Skeletal muscle cell (primary cell): ENCODE data around the gene NUP107.

Experiments used
- DNase-seq: peaks from one replicate; pipeline ENCODE4 v3.0.0-alpha.2; 2010; ENCODE audit warnings: low read depth
- H3K4me3 ChIP-seq: 2 replicates; pipeline ENCODE4 v1.5.1; 2011; ENCODE audit warnings: low read depth, mild to moderate bottlenecking, control low read depth, low read length, moderate library complexity

NUP107 gene

GRCh38 chr12:68792952-68793351, 106.2 kb downstream of the NUP107 start:
- DNase-seq, result no peak

GRCh38 chr12:68793436-68793835, 106.7 kb downstream of the NUP107 start:
- H3K4me3 ChIP-seq, result no peak overlapping the region
- DNase-seq, result no peak

More at GRCh38 chr12:68792952-68793351, 106.2 kb downstream of the NUP107 start:
- no peak overlapping the region for H3K4me3 ChIP-seq

GRCh38 chr12:68793975-68794652, 107.3 kb downstream of the NUP107 start:
- DNase-seq, result no peak
- H3K4me3 ChIP-seq, result no peak overlapping the region

- peak; percentile 31 for DNase-seq
- no peak overlapping the region for H3K4me3 ChIP-seq
Measured at GRCh38 chr12:68794653-68795251, 108.0 kb downstream of the NUP107 start.
